Raji (cell line): ENCODE data around the gene DLG2.

Experiments
- POLR2A ChIP-seq: IDR thresholded peaks from 2 replicates; pipeline ENCODE4 v1.6.1; 2011; ENCODE audit warnings: low read depth, low read length, control low read depth; ENCODE audit not compliant: insufficient read depth

Gene DLG2

GRCh38 chr11:85627332-85627997 lies at the start of gene DLG2:
TSS of gene DLG2 (minus strand) at chr11:85627344.
- no peak for TF ChIP-seq POLR2A

- no peak for TF ChIP-seq POLR2A
Observed at GRCh38 chr11:85673393-85673792, 46.2 kb upstream of the DLG2 start.

GRCh38 chr11:85672105-85672902 lies 45.2 kb upstream of the DLG2 start:
- TF ChIP-seq POLR2A, result no peak

GRCh38 chr11:85668157-85668556 lies 41.0 kb upstream of the DLG2 start:
- no peak for TF ChIP-seq POLR2A

- no peak for TF ChIP-seq POLR2A
Observed at GRCh38 chr11:85666687-85667086, 39.5 kb upstream of the DLG2 start.

- no peak for TF ChIP-seq POLR2A
Observed at GRCh38 chr11:85665733-85666132, 38.6 kb upstream of the DLG2 start.

GRCh38 chr11:85664615-85665481 lies 37.7 kb upstream of the DLG2 start, which contains the start of gene CREBZF:
TSS of gene CREBZF (minus strand) at chr11:85665129. CDS start at chr11:85664875, 254 bp downstream.
- peak; percentile 97 for TF ChIP-seq POLR2A

- no peak for TF ChIP-seq POLR2A
Observed at GRCh38 chr11:85663753-85664614, 36.8 kb upstream of the DLG2 start.

GRCh38 chr11:85663080-85663752 lies 36.1 kb upstream of the DLG2 start:
- no peak for TF ChIP-seq POLR2A

GRCh38 chr11:85661972-85662664 lies 35.0 kb upstream of the DLG2 start:
- no peak for TF ChIP-seq POLR2A

- TF ChIP-seq POLR2A, result no peak
Observed at GRCh38 chr11:85658180-85658579, 31.0 kb upstream of the DLG2 start.

GRCh38 chr11:85656777-85657176 lies 29.6 kb upstream of the DLG2 start:
- TF ChIP-seq POLR2A, result no peak

GRCh38 chr11:85652786-85653447 lies 25.8 kb upstream of the DLG2 start:
- TF ChIP-seq POLR2A, result no peak

GRCh38 chr11:85651118-85651517 lies 24.0 kb upstream of the DLG2 start:
- TF ChIP-seq POLR2A, result no peak
